Activated CD4-positive, alpha-beta T cell treated with anti-CD3 and anti-CD28 coated beads, Interleukin-2, amount 50 U/mL, for 4 hours (primary cell): ENCODE measurements around the gene TAGLN2.

Experiments used
- DNase-seq, 2 experiments: peaks; one replicate each; pipeline ENCODE4 v3.0.0-alpha.2; 2020

TAGLN2 gene

GRCh38 chr1:159947942-159948341, 22.6 kb upstream of the TAGLN2 start:
- no peak for DNase-seq

- no peak for DNase-seq
Observed at GRCh38 chr1:159946242-159947187, 21.2 kb upstream of the TAGLN2 start.

GRCh38 chr1:159945483-159946241, 20.4 kb upstream of the TAGLN2 start, which contains the start of gene IGSF9:
IGSF9 (minus strand) TSS chr1:159945613; CDS start chr1:159943454, 2,159 bp downstream.
- peak; percentile 71 to 72 for DNase-seq

- DNase-seq: no peak
Observed at GRCh38 chr1:159944623-159945455, 19.5 kb upstream of the TAGLN2 start.

- DNase-seq: no peak
Observed at GRCh38 chr1:159943908-159944622, 18.8 kb upstream of the TAGLN2 start.

GRCh38 chr1:159943278-159943640, 18.0 kb upstream of the TAGLN2 start:
- no peak for DNase-seq

GRCh38 chr1:159942632-159943277, 17.4 kb upstream of the TAGLN2 start:
- DNase-seq: no peak

- DNase-seq: no peak
Observed at GRCh38 chr1:159941591-159942560, 16.6 kb upstream of the TAGLN2 start.

GRCh38 chr1:159941141-159941540, 15.8 kb upstream of the TAGLN2 start:
- no peak for DNase-seq

GRCh38 chr1:159940006-159940620, 14.8 kb upstream of the TAGLN2 start:
- no peak for DNase-seq

- no peak for DNase-seq
Observed at GRCh38 chr1:159939678-159940002, 14.3 kb upstream of the TAGLN2 start.

GRCh38 chr1:159938905-159939677, 13.8 kb upstream of the TAGLN2 start:
- no peak for DNase-seq

GRCh38 chr1:159938211-159938852, 13.0 kb upstream of the TAGLN2 start:
- DNase-seq: no peak

GRCh38 chr1:159937054-159937750, 11.9 kb upstream of the TAGLN2 start:
- DNase-seq: no peak

GRCh38 chr1:159936273-159936904, 11.1 kb upstream of the TAGLN2 start:
- peak; percentile 80 to 83 for DNase-seq

- DNase-seq: no peak
Observed at GRCh38 chr1:159935719-159936272, 10.5 kb upstream of the TAGLN2 start.

GRCh38 chr1:159935305-159935704, 10.0 kb upstream of the TAGLN2 start:
- no peak for DNase-seq
